ENCODE results near the gene ZNF281.

DNA sequence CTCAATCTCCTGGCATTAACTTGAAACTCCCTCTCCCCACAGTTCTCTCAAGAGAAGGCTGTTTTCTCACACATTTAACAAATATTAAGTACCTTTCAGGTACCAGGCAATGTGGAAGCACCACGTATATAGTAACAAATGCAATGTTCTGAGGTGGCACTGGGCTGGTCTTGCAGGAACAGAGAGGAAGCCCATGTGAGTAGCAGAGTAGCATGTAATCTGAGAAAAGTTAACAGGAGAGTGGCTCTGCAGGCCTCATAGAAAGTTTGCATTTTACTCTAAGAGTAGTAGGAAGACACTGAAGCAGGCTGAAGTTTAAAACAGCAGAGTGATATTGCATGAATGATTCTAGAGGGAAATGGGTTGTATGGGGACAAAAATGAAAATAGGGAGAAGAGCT, 21.0 kb downstream of the ZNF281 start:
- no peak for TF ChIP-seq ZNF629 (tag by site-specific recombination; IDR thresholded peaks at IDR 0.05)
- TF ChIP-seq, protein P1, sequence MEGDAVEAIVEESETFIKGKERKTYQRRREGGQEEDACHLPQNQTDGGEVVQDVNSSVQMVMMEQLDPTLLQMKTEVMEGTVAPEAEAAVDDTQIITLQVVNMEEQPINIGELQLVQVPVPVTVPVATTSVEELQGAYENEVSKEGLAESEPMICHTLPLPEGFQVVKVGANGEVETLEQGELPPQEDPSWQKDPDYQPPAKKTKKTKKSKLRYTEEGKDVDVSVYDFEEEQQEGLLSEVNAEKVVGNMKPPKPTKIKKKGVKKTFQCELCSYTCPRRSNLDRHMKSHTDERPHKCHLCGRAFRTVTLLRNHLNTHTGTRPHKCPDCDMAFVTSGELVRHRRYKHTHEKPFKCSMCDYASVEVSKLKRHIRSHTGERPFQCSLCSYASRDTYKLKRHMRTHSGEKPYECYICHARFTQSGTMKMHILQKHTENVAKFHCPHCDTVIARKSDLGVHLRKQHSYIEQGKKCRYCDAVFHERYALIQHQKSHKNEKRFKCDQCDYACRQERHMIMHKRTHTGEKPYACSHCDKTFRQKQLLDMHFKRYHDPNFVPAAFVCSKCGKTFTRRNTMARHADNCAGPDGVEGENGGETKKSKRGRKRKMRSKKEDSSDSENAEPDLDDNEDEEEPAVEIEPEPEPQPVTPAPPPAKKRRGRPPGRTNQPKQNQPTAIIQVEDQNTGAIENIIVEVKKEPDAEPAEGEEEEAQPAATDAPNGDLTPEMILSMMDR (tag by site-specific recombination; IDR thresholded peaks at IDR 0.05): no peak
